ENCODE measurements around the gene CDH5.

Gene CDH5, protein sequence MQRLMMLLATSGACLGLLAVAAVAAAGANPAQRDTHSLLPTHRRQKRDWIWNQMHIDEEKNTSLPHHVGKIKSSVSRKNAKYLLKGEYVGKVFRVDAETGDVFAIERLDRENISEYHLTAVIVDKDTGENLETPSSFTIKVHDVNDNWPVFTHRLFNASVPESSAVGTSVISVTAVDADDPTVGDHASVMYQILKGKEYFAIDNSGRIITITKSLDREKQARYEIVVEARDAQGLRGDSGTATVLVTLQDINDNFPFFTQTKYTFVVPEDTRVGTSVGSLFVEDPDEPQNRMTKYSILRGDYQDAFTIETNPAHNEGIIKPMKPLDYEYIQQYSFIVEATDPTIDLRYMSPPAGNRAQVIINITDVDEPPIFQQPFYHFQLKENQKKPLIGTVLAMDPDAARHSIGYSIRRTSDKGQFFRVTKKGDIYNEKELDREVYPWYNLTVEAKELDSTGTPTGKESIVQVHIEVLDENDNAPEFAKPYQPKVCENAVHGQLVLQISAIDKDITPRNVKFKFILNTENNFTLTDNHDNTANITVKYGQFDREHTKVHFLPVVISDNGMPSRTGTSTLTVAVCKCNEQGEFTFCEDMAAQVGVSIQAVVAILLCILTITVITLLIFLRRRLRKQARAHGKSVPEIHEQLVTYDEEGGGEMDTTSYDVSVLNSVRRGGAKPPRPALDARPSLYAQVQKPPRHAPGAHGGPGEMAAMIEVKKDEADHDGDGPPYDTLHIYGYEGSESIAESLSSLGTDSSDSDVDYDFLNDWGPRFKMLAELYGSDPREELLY

DNA sequence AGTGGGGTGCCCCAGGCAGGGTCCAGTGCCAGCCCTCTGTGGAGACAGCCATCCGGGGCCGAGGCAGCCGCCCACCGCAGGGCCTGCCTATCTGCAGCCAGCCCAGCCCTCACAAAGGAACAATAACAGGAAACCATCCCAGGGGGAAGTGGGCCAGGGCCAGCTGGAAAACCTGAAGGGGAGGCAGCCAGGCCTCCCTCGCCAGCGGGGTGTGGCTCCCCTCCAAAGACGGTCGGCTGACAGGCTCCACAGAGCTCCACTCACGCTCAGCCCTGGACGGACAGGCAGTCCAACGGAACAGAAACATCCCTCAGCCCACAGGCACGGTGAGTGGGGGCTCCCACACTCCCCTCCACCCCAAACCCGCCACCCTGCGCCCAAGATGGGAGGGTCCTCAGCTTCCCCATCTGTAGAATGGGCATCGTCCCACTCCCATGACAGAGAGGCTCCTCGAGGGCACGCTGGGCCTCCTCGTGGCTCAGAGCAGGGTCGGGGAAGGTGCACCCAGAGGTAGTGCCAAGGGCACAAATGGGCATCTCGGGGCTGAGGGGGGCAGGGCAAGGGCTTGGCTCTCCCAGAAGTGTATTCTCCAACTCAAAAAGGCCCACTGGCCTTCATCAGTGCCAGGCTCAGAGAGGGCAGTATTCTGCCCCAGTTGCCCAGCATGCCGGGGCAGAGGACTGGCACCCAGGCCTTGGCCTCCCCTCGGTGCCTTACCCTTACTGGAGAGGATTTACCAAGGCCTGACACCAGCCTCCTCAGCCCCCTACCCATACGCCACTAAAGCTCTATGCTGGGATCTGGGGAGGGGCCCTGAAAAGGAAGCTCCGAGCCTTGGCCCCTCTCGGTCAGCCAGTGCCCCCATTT is at the start of gene CDH5:
Gene CDH5 (plus strand): TSS at position 259 of the 867 bp plus-strand sequence. CDS start 12,647 bp downstream, outside the sequence.
- Histone ChIP-seq H3K27me3 (ENCODE audit: low read length) (no peaks in the 10 kb centered on the region), H3K9ac (ENCODE audit: low read length) (no peak within 1 kb of the TSS), H3K79me2 (ENCODE audit: insufficient read depth, low read length) (no peaks in the 10 kb centered on the region)

DNA sequence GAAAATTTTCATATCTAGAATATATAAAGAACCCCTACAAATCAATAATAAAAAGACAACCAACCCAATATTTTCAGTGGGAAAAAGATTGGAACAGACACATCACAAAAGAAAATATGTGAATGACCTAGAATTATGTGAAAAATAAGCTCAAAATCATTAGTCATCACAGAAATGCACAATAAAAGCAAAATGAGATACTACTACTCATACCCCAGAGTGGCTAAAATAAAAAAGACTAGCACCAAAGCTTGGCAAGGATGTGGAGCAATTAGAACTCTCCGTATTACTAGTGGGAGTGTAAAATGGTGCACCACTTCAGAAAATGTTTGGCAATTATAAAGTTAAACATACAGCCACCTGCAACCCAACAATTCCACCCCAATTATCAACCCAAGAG is 48.0 kb upstream of the CDH5 start:
- Histone ChIP-seq H3K9me3 (ENCODE audit: insufficient read depth, low read length) (no peaks in the 10 kb centered on the region), H3K36me3 (ENCODE audit: low read length) (no peaks in the 10 kb centered on the region), H3K4me2 (ENCODE audit: low read depth, low read length, poor library complexity, severe bottlenecking) (no peak overlapping the region), H3K4me3 (ENCODE audit: insufficient read depth, low read length, poor library complexity, severe bottlenecking) (no peak overlapping the region), H3F3A (ENCODE audit: insufficient read depth) (no peaks in the 10 kb centered on the region), H3K27me3 (ENCODE audit: low read length) (no peaks in the 10 kb centered on the region), H3K27ac (ENCODE audit: low read depth, low read length) (no peak overlapping the region), H3K79me2 (ENCODE audit: insufficient read depth, low read length) (no peaks in the 10 kb centered on the region), H4K20me1 (ENCODE audit: low read depth, low read length) (no peaks in the 10 kb centered on the region), H2AFZ (ENCODE audit: low read depth, low read length, severe bottlenecking) (no peak overlapping the region), H3K9me2 (replicated peaks; ENCODE audit: insufficient read depth, low read length) (no peaks in the 10 kb centered on the region), H3K9ac (ENCODE audit: low read length) (no peak overlapping the region)
- TF ChIP-seq, protein P1, sequence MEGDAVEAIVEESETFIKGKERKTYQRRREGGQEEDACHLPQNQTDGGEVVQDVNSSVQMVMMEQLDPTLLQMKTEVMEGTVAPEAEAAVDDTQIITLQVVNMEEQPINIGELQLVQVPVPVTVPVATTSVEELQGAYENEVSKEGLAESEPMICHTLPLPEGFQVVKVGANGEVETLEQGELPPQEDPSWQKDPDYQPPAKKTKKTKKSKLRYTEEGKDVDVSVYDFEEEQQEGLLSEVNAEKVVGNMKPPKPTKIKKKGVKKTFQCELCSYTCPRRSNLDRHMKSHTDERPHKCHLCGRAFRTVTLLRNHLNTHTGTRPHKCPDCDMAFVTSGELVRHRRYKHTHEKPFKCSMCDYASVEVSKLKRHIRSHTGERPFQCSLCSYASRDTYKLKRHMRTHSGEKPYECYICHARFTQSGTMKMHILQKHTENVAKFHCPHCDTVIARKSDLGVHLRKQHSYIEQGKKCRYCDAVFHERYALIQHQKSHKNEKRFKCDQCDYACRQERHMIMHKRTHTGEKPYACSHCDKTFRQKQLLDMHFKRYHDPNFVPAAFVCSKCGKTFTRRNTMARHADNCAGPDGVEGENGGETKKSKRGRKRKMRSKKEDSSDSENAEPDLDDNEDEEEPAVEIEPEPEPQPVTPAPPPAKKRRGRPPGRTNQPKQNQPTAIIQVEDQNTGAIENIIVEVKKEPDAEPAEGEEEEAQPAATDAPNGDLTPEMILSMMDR (IDR thresholded peaks at IDR 0.05; ENCODE audit: insufficient read depth, low read length, poor library complexity, severe bottlenecking) = no peak
- TF ChIP-seq EZH2phosphoT487 (conservative IDR thresholded peaks at IDR 0.05; ENCODE audit: low read length) = no peak

More for the DNA sequence above, at the start of gene CDH5:
- Histone ChIP-seq H3K9me3 (ENCODE audit: insufficient read depth, low read length) (no peaks in the 10 kb centered on the region), H3K4me3 (ENCODE audit: insufficient read depth, low read length, poor library complexity, severe bottlenecking) (no peak within 1 kb of the TSS), H2AFZ (ENCODE audit: low read depth, low read length, severe bottlenecking) (no peak within 1 kb of the TSS), H3K36me3 (ENCODE audit: low read length) (no peaks in the 10 kb centered on the region), H3K9me2 (replicated peaks; ENCODE audit: insufficient read depth, low read length) (no peaks in the 10 kb centered on the region), H4K20me1 (ENCODE audit: low read depth, low read length) (no peaks in the 10 kb centered on the region), H3K4me2 (ENCODE audit: low read depth, low read length, poor library complexity, severe bottlenecking) (no peak within 1 kb of the TSS), H3K27ac (ENCODE audit: low read depth, low read length) (no peak within 1 kb of the TSS), H3F3A (ENCODE audit: insufficient read depth) (no peaks in the 10 kb centered on the region)
- no peak for TF ChIP-seq EZH2phosphoT487 (conservative IDR thresholded peaks at IDR 0.05; ENCODE audit: low read length)
- TF ChIP-seq, protein P1 (IDR thresholded peaks at IDR 0.05; ENCODE audit: insufficient read depth, low read length, poor library complexity, severe bottlenecking) = no peak

DNA sequence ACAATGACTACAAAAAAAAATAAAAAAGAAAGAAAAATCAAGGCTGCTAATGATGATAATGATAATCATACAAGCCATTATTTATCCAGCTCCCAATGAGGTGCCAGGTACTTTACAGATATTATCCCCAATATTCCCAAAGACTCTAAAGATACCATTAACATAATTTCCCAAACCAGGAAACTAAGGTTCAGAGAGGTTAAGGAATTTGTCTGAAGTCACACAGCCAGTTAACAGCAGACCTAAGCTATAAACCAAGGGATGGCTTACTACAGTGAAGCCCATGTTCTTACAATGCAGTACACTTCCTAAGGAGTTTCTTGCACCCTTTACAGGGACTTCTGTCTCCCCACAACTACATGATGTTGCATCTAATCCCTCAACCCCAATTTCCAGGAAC is 45.7 kb upstream of the CDH5 start:
- H3K36me3 ChIP-seq (ENCODE audit: low read length) = no peaks in the 10 kb centered on the region
- H3K4me2 ChIP-seq (ENCODE audit: low read depth, low read length, poor library complexity, severe bottlenecking) = no peak overlapping the region
- no peaks in the 10 kb centered on the region for H3K27me3 ChIP-seq (ENCODE audit: low read length)
- H3K79me2 ChIP-seq (ENCODE audit: insufficient read depth, low read length) = no peaks in the 10 kb centered on the region
- H3K27ac ChIP-seq (ENCODE audit: low read depth, low read length) = no peak overlapping the region
- H3K9me2 ChIP-seq (replicated peaks; ENCODE audit: insufficient read depth, low read length) = no peaks in the 10 kb centered on the region
- H3K4me3 ChIP-seq (ENCODE audit: insufficient read depth, low read length, poor library complexity, severe bottlenecking) = no peak overlapping the region
- H3K9me3 ChIP-seq (ENCODE audit: insufficient read depth, low read length) = no peaks in the 10 kb centered on the region
- TF ChIP-seq EZH2phosphoT487 (conservative IDR thresholded peaks at IDR 0.05; ENCODE audit: low read length) = no peak
- TF ChIP-seq, protein P1 (IDR thresholded peaks at IDR 0.05; ENCODE audit: insufficient read depth, low read length, poor library complexity, severe bottlenecking) = no peak
- no peak overlapping the region for H2AFZ ChIP-seq (ENCODE audit: low read depth, low read length, severe bottlenecking)
- H3K9ac ChIP-seq (ENCODE audit: low read length) = no peak overlapping the region
- H4K20me1 ChIP-seq (ENCODE audit: low read depth, low read length) = no peaks in the 10 kb centered on the region
- no peaks in the 10 kb centered on the region for H3F3A ChIP-seq (ENCODE audit: insufficient read depth)

Data from SU-DHL-6 (cell line).